GM08714 (cell line): ENCODE data around the gene RNF31.

Source experiments
- H3K4me3 ChIP-seq: fragments of 200-500 bp; sonication (Bioruptor generic); 2 replicates; pipeline ENCODE4 v1.5.1; 2014; ENCODE audit warnings: mild to moderate bottlenecking, low read length, inconsistent platforms
- ZNF274 ChIP-seq: IDR thresholded peaks from 2 replicates; pipeline ENCODE4 v1.6.1; 2012; ENCODE audit warnings: mild to moderate bottlenecking, low read depth, low read length

The RNF31 gene

GRCh38 chr14:24138396-24139271, 8.7 kb upstream of the RNF31 start:
- H3K4me3 ChIP-seq, result no peak overlapping the region

GRCh38 chr14:24139272-24139934, 7.9 kb upstream of the RNF31 start:
- H3K4me3 ChIP-seq, result peak overlapping the region; percentile 15; the same call in 1 of the 2 replicates
- TF ChIP-seq ZNF274, result no peak

More at GRCh38 chr14:24138396-24139271, 8.7 kb upstream of the RNF31 start:
- no peak for TF ChIP-seq ZNF274

- peak within 1 kb of the TSS; percentile 93 for H3K4me3 ChIP-seq
- no peak for TF ChIP-seq ZNF274
Observed at GRCh38 chr14:24141097-24141880, 6.0 kb upstream of the RNF31 start, which contains the start of gene EMC9. EMC9 (minus strand) TSS chr14:24141591; CDS start chr14:24141304, 287 bp downstream.

DNA sequence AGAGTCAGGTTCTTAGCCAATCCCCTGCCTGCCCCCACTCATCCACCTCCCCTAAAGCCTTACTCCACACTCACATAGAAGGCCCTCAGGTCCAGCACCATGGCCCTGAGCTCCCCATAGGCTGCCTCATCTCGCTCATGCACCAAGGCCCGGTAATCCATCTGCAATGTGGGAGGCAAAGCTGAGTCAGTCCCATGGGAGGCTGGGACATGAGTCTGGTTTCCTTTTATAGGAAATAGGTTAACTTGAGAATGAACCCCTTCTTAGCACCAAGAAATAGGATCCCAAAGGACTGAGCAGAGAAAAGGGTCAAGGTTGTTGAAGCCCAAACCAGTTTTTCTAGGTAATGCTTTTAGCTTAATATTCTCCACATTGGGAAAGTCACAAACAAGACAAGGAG, 3.8 kb upstream of the RNF31 start:
- no peak overlapping the region for H3K4me3 ChIP-seq
- no peak for TF ChIP-seq ZNF274

GRCh38 chr14:24144451-24144850, 2.8 kb upstream of the RNF31 start:
- no peak for TF ChIP-seq ZNF274

DNA sequence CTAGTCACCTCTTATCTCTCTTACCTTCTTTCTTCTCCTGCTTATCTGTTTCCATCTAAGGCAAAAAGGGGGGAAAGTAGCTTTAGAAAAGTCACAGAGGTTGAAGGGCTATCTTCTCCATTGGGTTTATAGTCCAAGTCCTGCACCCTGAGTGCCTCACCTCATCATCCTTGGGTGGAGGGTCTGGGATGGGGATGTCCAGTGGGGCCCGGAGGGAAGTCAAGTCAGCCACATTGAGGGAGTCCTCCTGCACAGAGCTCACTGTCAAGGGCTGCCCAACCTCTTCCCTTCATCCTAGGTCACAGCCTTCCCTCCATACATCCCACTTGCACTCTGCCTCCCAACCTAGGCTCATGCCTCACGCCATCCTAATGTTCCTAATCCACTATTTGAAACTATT, 2.1 kb upstream of the RNF31 start:
- no peak for TF ChIP-seq ZNF274
- peak overlapping the region; percentile 96 for H3K4me3 ChIP-seq

More at GRCh38 chr14:24144451-24144850, 2.8 kb upstream of the RNF31 start:
- H3K4me3 ChIP-seq, result no peak overlapping the region; the same call in 1 of the 2 replicates

- peak overlapping the region; percentile 96 for H3K4me3 ChIP-seq
- no peak for TF ChIP-seq ZNF274
Observed at GRCh38 chr14:24145690-24146452, 1.4 kb upstream of the RNF31 start.

DNA sequence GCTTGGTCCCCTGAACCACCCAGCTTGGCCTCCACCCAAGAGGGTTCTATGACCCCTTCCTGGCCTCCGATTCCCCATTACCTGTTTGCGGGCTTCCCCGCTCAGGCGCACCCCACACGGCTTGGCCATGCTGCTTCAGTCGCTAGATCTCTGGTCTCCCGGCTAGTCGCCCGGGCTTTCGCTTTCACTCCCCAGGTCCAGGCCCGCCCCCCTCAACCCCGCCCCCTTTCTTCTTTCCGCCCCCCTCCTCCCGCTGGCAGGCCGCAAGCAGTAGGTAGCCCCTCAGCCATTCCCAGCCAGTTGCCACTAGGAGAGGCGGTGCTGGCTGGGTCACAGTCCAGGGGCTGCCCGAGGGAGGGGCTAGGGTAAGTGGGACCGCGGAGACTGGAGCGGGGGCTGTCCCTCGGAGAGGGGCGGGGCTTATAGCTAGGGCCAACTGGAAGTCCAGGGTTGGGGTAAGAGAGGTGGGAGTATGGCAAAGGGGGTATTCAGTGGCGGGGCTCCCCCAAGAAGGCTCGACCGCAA, 783 bp upstream of the RNF31 start, which contains the start of gene PSME2:
Gene PSME2, minus strand, starts transcription at position 158 of the 525 bp plus-strand sequence. Its CDS starts 29 bp downstream, at position 129.
- no peak for TF ChIP-seq ZNF274
- peak within 1 kb of the TSS; percentile 96 for H3K4me3 ChIP-seq

GRCh38 chr14:24147761-24148428, 597 bp downstream of the RNF31 start:
- H3K4me3 ChIP-seq, result peak overlapping the region; percentile 92
- TF ChIP-seq ZNF274, result no peak

DNA sequence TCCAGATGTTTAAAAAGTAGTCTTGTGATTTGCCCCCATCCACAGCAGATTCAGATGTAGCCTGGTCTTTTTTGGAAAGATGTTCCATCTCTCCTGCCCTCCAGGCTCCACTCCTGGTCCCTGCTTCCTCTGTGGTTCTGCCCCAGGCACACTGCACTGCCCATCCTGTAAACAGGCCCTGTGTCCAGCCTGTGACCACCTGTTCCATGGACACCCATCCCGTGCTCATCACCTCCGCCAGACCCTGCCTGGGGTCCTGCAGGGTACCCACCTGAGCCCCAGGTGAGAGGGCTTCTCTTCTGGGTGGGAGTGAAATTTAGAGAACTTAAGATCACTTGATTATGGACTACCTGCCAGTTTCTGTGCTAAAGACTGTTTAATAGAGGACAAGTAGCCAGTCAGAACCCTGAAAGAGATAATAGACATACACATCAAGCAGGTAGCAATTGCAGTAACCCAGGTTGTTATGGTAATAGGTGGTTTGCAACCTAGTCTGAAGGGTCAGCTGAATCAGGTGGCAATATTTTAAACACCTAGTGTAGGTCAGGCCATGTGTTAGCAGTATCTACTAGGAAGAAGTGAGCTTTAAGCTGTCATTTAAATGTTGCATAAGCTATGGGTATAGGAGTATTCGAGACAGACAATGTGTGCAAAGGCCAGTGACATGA, 2.1 kb downstream of the RNF31 start:
- H3K4me3 ChIP-seq, result no peak overlapping the region
- TF ChIP-seq ZNF274, result no peak

GRCh38 chr14:24150061-24150460, 2.8 kb downstream of the RNF31 start:
- no peak for TF ChIP-seq ZNF274
- H3K4me3 ChIP-seq, result no peak overlapping the region

- no peak for TF ChIP-seq ZNF274
- H3K4me3 ChIP-seq, result no peak overlapping the region
Observed at GRCh38 chr14:24150567-24150966, 3.3 kb downstream of the RNF31 start.
